ENCODE results near the gene SH3PXD2A. TPM values are rescaled to one million over a fixed set of nuclear protein-coding genes. Genes with fewer than 3 reads are reported as not detected.

SH3PXD2A gene
- total RNA-seq, 4 donors from 2014 or later, result 12.1 to 68.5 (median 21.7) TPM

GRCh38 chr10:103716206-103717160 is 138.9 kb downstream of the SH3PXD2A start:
- Histone ChIP-seq H3K27me3 (no peaks in the 10 kb centered on the region), H3K27ac (peak overlapping the region in 1 of 4 donors; percentile 13)
- DNase-seq, result no peak

GRCh38 chr10:103715430-103715829 is 139.9 kb downstream of the SH3PXD2A start:
- TF ChIP-seq POLR2A (IDR thresholded peaks at IDR 0.05), result no peak
- Histone ChIP-seq H3K27me3 (no peaks in the 10 kb centered on the region), H3K4me3 (no peak overlapping the region), H3K27ac (peak overlapping the region in 1 of 4 donors; percentile 13), H3K9me3 (no peaks in the 10 kb centered on the region), H3K36me3 (no peaks in the 10 kb centered on the region), H3K4me1 (peaks cover 0 to 5% (median 0%) of the 10 kb centered on the region in 4 donors)
- DNase-seq, result no peak

More at GRCh38 chr10:103716206-103717160, 138.9 kb downstream of the SH3PXD2A start:
- no peaks in the 10 kb centered on the region for H3K9me3 ChIP-seq
- no peaks in the 10 kb centered on the region for H3K36me3 ChIP-seq
- no peak overlapping the region for H3K4me3 ChIP-seq
- peaks cover 0 to 5% (median 0%) of the 10 kb centered on the region in 4 donors for H3K4me1 ChIP-seq
- TF ChIP-seq, protein P1, sequence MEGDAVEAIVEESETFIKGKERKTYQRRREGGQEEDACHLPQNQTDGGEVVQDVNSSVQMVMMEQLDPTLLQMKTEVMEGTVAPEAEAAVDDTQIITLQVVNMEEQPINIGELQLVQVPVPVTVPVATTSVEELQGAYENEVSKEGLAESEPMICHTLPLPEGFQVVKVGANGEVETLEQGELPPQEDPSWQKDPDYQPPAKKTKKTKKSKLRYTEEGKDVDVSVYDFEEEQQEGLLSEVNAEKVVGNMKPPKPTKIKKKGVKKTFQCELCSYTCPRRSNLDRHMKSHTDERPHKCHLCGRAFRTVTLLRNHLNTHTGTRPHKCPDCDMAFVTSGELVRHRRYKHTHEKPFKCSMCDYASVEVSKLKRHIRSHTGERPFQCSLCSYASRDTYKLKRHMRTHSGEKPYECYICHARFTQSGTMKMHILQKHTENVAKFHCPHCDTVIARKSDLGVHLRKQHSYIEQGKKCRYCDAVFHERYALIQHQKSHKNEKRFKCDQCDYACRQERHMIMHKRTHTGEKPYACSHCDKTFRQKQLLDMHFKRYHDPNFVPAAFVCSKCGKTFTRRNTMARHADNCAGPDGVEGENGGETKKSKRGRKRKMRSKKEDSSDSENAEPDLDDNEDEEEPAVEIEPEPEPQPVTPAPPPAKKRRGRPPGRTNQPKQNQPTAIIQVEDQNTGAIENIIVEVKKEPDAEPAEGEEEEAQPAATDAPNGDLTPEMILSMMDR (IDR thresholded peaks at IDR 0.05), result no peak
- no peak for TF ChIP-seq POLR2A (IDR thresholded peaks at IDR 0.05)

DNA sequence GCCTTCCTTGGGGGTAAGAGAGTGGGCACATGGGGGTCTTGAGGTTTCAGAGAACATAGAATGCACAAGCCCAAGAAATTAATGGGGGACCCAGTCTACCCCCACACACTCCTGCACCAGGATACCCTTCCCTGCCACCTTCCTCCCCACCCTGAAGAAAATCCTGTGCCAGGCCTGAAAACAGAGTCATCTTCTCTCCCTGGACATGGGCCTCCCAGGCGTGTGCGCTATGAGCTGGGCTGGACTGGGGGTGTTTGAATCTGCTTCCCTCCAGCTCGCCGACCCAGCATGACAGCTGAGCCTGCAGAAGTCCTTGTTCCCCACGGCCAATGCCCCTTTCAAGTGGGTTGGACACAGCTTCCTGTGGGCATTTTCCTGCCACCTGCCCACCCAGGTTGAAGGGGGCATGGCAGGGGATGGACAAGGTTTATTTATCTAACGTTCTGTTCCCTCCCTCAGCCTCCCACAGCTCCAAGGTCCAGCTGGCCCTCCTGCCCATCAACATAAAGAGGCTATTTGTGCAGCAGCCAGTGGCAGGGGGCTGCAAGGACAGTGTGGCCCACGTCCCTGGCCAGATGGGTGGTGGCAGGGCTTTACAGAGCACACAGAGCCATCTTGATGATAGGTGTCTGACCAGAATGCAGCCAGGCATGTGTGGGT is 141.0 kb downstream of the SH3PXD2A start:
- Histone ChIP-seq H3K27me3 (no peaks in the 10 kb centered on the region), H3K9me3 (no peaks in the 10 kb centered on the region), H3K27ac (no peak overlapping the region), H3K4me1 (peaks cover 0 to 5% (median 0%) of the 10 kb centered on the region in 4 donors), H3K36me3 (no peaks in the 10 kb centered on the region), H3K4me3 (no peak overlapping the region)
- no peak for DNase-seq
- TF ChIP-seq POLR2A (IDR thresholded peaks at IDR 0.05), result no peak
- TF ChIP-seq, protein P1 (IDR thresholded peaks at IDR 0.05), result no peak

DNA sequence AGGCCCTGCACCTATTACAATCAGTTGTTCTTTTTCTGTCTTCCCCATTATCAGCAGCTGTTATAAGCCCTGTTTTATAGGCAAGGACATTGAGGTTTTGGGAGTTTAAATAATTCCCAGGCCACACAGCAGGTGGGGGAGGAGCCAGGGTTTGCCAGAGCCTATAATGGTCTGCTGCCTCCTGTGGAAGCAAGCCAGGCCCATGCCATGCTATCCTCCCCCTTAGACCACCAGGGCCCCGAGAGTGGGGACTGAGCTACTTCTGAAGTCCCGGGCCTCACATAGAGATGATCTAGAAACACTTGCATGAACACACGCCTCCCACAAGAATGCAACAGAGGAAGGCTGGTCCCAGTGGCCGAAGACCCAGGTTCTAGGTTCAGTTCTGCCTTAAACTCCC is 141.7 kb downstream of the SH3PXD2A start:
- Histone ChIP-seq H3K27ac (no peak overlapping the region), H3K9me3 (no peaks in the 10 kb centered on the region), H3K27me3 (no peaks in the 10 kb centered on the region), H3K36me3 (no peaks in the 10 kb centered on the region), H3K4me1 (peaks cover 0 to 5% (median 0%) of the 10 kb centered on the region in 4 donors), H3K4me3 (no peak overlapping the region)
- no peak for DNase-seq
- TF ChIP-seq, protein P1 (IDR thresholded peaks at IDR 0.05), result no peak
- TF ChIP-seq POLR2A (IDR thresholded peaks at IDR 0.05), result no peak

GRCh38 chr10:103712898-103713498 is 142.4 kb downstream of the SH3PXD2A start:
- Histone ChIP-seq H3K36me3 (no peaks in the 10 kb centered on the region), H3K27me3 (no peaks in the 10 kb centered on the region), H3K9me3 (no peaks in the 10 kb centered on the region), H3K4me1 (peaks cover 0 to 5% (median 0%) of the 10 kb centered on the region in 4 donors), H3K27ac (no peak overlapping the region), H3K4me3 (no peak overlapping the region)
- TF ChIP-seq POLR2A (IDR thresholded peaks at IDR 0.05), result no peak
- TF ChIP-seq, protein P1 (IDR thresholded peaks at IDR 0.05), result peak; percentile 85 to 98 (median 93)
- peak; percentile 81 to 93 (median 81) for DNase-seq

All from Peyer's patch (tissue), 4 donors.